ENCODE data around the gene TMEM175. TPM values are rescaled to one million over a fixed set of nuclear protein-coding genes. Genes with fewer than 3 reads are reported as not detected.

The TMEM175 gene
- total and polyA plus RNA-seq, 2 of the 8 experiments (the other 6 are each of a cell fraction or from before 2014, with no cell fraction given) = 4.9 to 20.7 TPM

- H3K18ac ChIP-seq (ENCODE audit: extremely low read depth, low read length) = no peak overlapping the region
- CTCF ChIA-PET (ENCODE audit: partially characterized antibody) = no interaction called here
- no peak for FAIRE-seq
- H3K4me3 ChIP-seq (ENCODE audit: extremely low read depth in 1 of 4, insufficient read depth in 2 of 4, low read depth in 3 of 4, low read length in 4 of 4) = no peak overlapping the region
- H3K9ac ChIP-seq (replicated peaks in 1 of 4; ENCODE audit: extremely low read depth in 1 of 4, low read depth in 3 of 4, low read length in 3 of 4) = no peak overlapping the region
- H2BK5ac ChIP-seq (ENCODE audit: low read depth, low read length) = no peak overlapping the region
- no peak for DNase-seq (ENCODE audit: low read depth in 1 of 2, low spot score in 2 of 2)
- no peak for TF ChIP-seq CTCF (IDR thresholded peaks at IDR 0.05; ENCODE audit: control extremely low read depth in 1 of 3, insufficient read depth in 1 of 3, low read depth in 1 of 3, low read length in 3 of 3)
- no peak for TF ChIP-seq SUZ12 (IDR thresholded peaks at IDR 0.05; ENCODE audit: low read length)
- no peak for TF ChIP-seq FOSL1 (IDR thresholded peaks at IDR 0.05; ENCODE audit: insufficient read depth, low read depth, low read length)
- TF ChIP-seq RFX5 (IDR thresholded peaks at IDR 0.05; ENCODE audit: borderline replicate concordance, low read depth, low read length) = no peak
- no peak for TF ChIP-seq EZH2 (IDR thresholded peaks at IDR 0.05; ENCODE audit: low read depth, low read length, severe bottlenecking)
- no peak for TF ChIP-seq GABPA (IDR thresholded peaks at IDR 0.05; ENCODE audit: borderline replicate concordance, insufficient read depth, low read length)
- TF ChIP-seq POLR2A (IDR thresholded peaks at IDR 0.05; ENCODE audit: control extremely low read depth in 1 of 2, low read depth in 2 of 2, low read length in 2 of 2) = no peak
- no peak for TF ChIP-seq HDAC6 (IDR thresholded peaks at IDR 0.05; ENCODE audit: low read depth, low read length)
- no peak for TF ChIP-seq POLR2AphosphoS5 (IDR thresholded peaks at IDR 0.05; ENCODE audit: low read depth, low read length)
- H2AK5ac ChIP-seq (ENCODE audit: low read depth, low read length) = no peak overlapping the region
- H3K27ac ChIP-seq (ENCODE audit: low read depth, low read length) = no peak overlapping the region
- no peak overlapping the region for H3K4ac ChIP-seq (replicated peaks; ENCODE audit: insufficient read length, low read depth, low read length)
- H2BK20ac ChIP-seq (ENCODE audit: low read length) = no peak overlapping the region
- H3K4me1 ChIP-seq (replicated peaks in 1 of 4; ENCODE audit: control insufficient read depth in 3 of 4, insufficient read depth in 4 of 4, low read length in 3 of 4) = no peaks in the 10 kb centered on the region
- H4K91ac ChIP-seq (replicated peaks; ENCODE audit: insufficient read length, low read length) = no peak overlapping the region
- no peak overlapping the region for H4K5ac ChIP-seq (ENCODE audit: insufficient read length, low read depth, low read length)
- peaks cover 0 to 3% of the 10 kb centered on the region in 2 experiments for H4K20me1 ChIP-seq (replicated peaks in 1 of 2; ENCODE audit: control insufficient read depth in 1 of 2, insufficient read depth in 2 of 2, low read length in 2 of 2)
- no peak overlapping the region for H2AFZ ChIP-seq (ENCODE audit: low read length)
- no peak overlapping the region for H2BK15ac ChIP-seq (ENCODE audit: low read length)
- no peaks in the 10 kb centered on the region for H3K79me1 ChIP-seq (ENCODE audit: low read depth, low read length)
- no peaks in the 10 kb centered on the region for H3K23me2 ChIP-seq (ENCODE audit: low read depth, low read length)
- no peaks in the 10 kb centered on the region for H3K9me3 ChIP-seq (ENCODE audit: insufficient read depth in 2 of 2, low read depth in 1 of 2, low read length in 1 of 2)
- POLR2A ChIA-PET (ENCODE audit: partially characterized antibody) = no interaction called here
- H2BK12ac ChIP-seq (ENCODE audit: low read depth, low read length) = no peak overlapping the region
- no peak overlapping the region for H3K56ac ChIP-seq (replicated peaks; ENCODE audit: insufficient read length, low read depth, low read length)
- H3K14ac ChIP-seq (ENCODE audit: insufficient read length) = no peak overlapping the region
- no peak overlapping the region for H3K23ac ChIP-seq (ENCODE audit: insufficient read length)
- H3K27me3 ChIP-seq (replicated peaks in 1 of 4; ENCODE audit: control insufficient read depth in 3 of 4, extremely low read depth in 1 of 4, insufficient read depth in 3 of 4, low read length in 3 of 4) = no peaks in the 10 kb centered on the region
- H3K4me2 ChIP-seq (ENCODE audit: insufficient read depth in 1 of 2, low read depth in 2 of 2, low read length in 2 of 2) = no peak overlapping the region
- no peaks in the 10 kb centered on the region for H3K36me3 ChIP-seq (ENCODE audit: control insufficient read depth in 2 of 4, insufficient read depth in 4 of 4, low read length in 3 of 4)
- H4K8ac ChIP-seq (ENCODE audit: extremely low read depth, insufficient read depth, low read length) = no peak overlapping the region
- H3K79me2 ChIP-seq (ENCODE audit: control insufficient read depth in 1 of 2, insufficient read depth in 2 of 2, low read length in 2 of 2) = no peaks in the 10 kb centered on the region
- 77% methylated on average over 12 of the region's 14 CpGs; no CpG with 5 or more reads in 1 of the 2 experiments for WGBS, 2 experiments (ENCODE audit: extremely low coverage in 1 of 2, insufficient coverage in 1 of 2, insufficient read length in 1 of 2, insufficient replicate concordance in 2 of 2, low coverage in 1 of 2, low lambda C conversion rate in 2 of 2, missing lambda C conversion rate in 1 of 2)
- H2BK120ac ChIP-seq (replicated peaks; ENCODE audit: low read depth, low read length) = no peak overlapping the region
Measured at GRCh38 chr4:956531-957230, 24.4 kb downstream of the TMEM175 start.
